MM.1S (cell line): ENCODE data around the gene PLCZ1.

Source experiments
- DNase-seq: peaks from one replicate; pipeline ENCODE4 v3.0.0-alpha.2; 2015
- H2AFZ ChIP-seq: fragments of 300-600 bp; sonication (generic); 2 replicates; pipeline ENCODE4 v1.6.0; 2016; ENCODE audit warnings: antibody characterized with exemption, low read length
- H3F3A ChIP-seq: fragments of 300-600 bp; sonication (generic); 2 replicates; pipeline ENCODE4 v1.6.1; 2016; ENCODE audit warnings: mild to moderate bottlenecking, antibody characterized with exemption, low read length, moderate library complexity, mixed read lengths; ENCODE audit not compliant: insufficient read depth
- H3K27ac ChIP-seq: fragments of 300-600 bp; sonication (generic); 2 replicates; pipeline ENCODE4 v1.5.1; 2016; ENCODE audit warnings: mild to moderate bottlenecking, low read length
- H3K27me3 ChIP-seq: fragments of 300-600 bp; sonication (generic); replicated peaks from 2 replicates; pipeline ENCODE4 v1.6.0; 2016; ENCODE audit warnings: low read length; ENCODE audit not compliant: insufficient read depth
- H3K36me3 ChIP-seq: fragments of 300-600 bp; sonication (generic); replicated peaks from 2 replicates; pipeline ENCODE4 v1.6.1; 2016; ENCODE audit warnings: mild to moderate bottlenecking, low read length, mixed read lengths; ENCODE audit not compliant: insufficient read depth
- H3K4me1 ChIP-seq: fragments of 300-600 bp; sonication (generic); 2 replicates; pipeline ENCODE4 v1.6.1; 2016; ENCODE audit warnings: low read length, mixed read lengths
- H3K4me2 ChIP-seq: fragments of 300-600 bp; sonication (generic); 2 replicates; pipeline ENCODE4 v1.6.0; 2016; ENCODE audit warnings: low read depth, low read length
- H3K4me3 ChIP-seq: fragments of 300-600 bp; sonication (generic); 2 replicates; pipeline ENCODE4 v1.5.1; 2016; ENCODE audit warnings: low read length, mixed read lengths
- H3K79me2 ChIP-seq: fragments of 300-600 bp; sonication (generic); 2 replicates; pipeline ENCODE4 v1.6.1; 2016; ENCODE audit warnings: mixed run types, low read length, mixed read lengths
- H3K9ac ChIP-seq: fragments of 300-600 bp; sonication (generic); 2 replicates; pipeline ENCODE4 v1.6.1; 2016; ENCODE audit warnings: low read length, mixed read lengths
- H3K9me2 ChIP-seq: fragments of 300-600 bp; sonication (generic); replicated peaks from 2 replicates; pipeline ENCODE4 v1.6.1; 2016; ENCODE audit warnings: mild to moderate bottlenecking, low read length, mixed read lengths; ENCODE audit not compliant: insufficient read depth
- H3K9me3 ChIP-seq: fragments of 300-600 bp; sonication (generic); replicated peaks from 2 replicates; pipeline ENCODE4 v1.6.1; 2016; ENCODE audit warnings: mild to moderate bottlenecking, low read length, mixed read lengths; ENCODE audit not compliant: insufficient read depth
- H4K20me1 ChIP-seq: fragments of 300-600 bp; sonication (generic); 2 replicates; pipeline ENCODE4 v1.6.1; 2016; ENCODE audit warnings: mild to moderate bottlenecking, low read length, moderate library complexity, mixed read lengths; ENCODE audit not compliant: insufficient read depth
- EZH2 ChIP-seq: fragments of 300-600 bp; sonication (generic); optimal IDR thresholded peaks from 2 replicates; pipeline ENCODE3; 2017; ENCODE audit warnings: low read depth, mild to moderate bottlenecking, antibody characterized with exemption, low read length, mixed read lengths
- EZH2phosphoT487 ChIP-seq: fragments of 300-600 bp; sonication (generic); IDR thresholded peaks from 2 replicates; pipeline ENCODE4 v1.6.1; 2018; ENCODE audit warnings: antibody characterized with exemption, low read length
- TF ChIP-seq, protein P1 (sequence below): fragments of 300-600 bp; sonication (generic); IDR thresholded peaks from 2 replicates; pipeline ENCODE4 v1.5.1; 2016; ENCODE audit warnings: antibody characterized with exemption, low read length, mixed read lengths

Gene PLCZ1

DNA sequence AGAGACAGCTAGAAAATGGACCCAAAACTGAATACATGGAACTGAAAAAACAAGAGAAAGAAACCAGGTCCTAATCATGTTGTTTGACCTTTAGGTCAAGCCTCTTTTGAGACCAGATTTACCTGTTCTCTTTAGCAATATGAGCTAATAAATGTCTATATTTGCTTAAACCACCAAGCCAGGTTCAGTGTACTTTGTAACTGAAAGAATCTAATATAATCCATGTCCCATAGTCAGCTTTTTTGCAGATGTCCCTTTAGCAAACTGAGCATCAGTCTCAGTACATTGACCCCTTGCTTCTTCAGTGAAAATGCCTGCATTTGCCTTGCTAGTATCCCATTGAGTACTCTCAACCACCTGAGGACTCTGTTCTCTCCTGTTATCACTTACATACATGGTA, 61.7 kb downstream of the PLCZ1 start:
- Histone ChIP-seq H3K9me2 (no peaks in the 10 kb centered on the region), H3K27ac (no peak overlapping the region), H4K20me1 (no peaks in the 10 kb centered on the region), H3K79me2 (no peaks in the 10 kb centered on the region), H3K9me3 (no peaks in the 10 kb centered on the region), H3K36me3 (no peaks in the 10 kb centered on the region), H3K4me1 (no peaks in the 10 kb centered on the region), H3K4me2 (no peak overlapping the region), H2AFZ (no peak overlapping the region), H3K4me3 (no peak overlapping the region), H3F3A (no peaks in the 10 kb centered on the region), H3K27me3 (no peaks in the 10 kb centered on the region), H3K9ac (no peak overlapping the region)
- TF ChIP-seq, protein P1, sequence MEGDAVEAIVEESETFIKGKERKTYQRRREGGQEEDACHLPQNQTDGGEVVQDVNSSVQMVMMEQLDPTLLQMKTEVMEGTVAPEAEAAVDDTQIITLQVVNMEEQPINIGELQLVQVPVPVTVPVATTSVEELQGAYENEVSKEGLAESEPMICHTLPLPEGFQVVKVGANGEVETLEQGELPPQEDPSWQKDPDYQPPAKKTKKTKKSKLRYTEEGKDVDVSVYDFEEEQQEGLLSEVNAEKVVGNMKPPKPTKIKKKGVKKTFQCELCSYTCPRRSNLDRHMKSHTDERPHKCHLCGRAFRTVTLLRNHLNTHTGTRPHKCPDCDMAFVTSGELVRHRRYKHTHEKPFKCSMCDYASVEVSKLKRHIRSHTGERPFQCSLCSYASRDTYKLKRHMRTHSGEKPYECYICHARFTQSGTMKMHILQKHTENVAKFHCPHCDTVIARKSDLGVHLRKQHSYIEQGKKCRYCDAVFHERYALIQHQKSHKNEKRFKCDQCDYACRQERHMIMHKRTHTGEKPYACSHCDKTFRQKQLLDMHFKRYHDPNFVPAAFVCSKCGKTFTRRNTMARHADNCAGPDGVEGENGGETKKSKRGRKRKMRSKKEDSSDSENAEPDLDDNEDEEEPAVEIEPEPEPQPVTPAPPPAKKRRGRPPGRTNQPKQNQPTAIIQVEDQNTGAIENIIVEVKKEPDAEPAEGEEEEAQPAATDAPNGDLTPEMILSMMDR, result no peak
- TF ChIP-seq EZH2phosphoT487, result no peak
- no peak for TF ChIP-seq EZH2
- DNase-seq, result no peak

DNA sequence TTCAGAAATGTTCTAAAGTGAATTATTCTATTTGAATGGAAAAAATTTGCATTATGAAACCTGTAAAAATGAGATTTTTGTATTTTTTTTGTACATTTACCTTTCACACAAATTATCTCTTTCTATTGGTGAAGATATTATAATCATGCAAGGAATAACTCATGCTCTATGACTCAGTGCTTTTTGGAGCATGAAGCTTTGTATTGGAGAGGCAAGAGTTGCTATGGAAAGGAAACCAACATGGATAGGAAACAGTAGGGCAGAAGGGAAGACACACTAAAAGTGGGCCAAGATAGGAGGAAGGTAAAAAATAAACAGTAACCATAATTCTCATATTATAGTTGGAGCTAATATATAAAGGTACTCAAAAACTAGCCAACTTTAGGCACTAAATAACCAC, 79.0 kb downstream of the PLCZ1 start:
- no peak for DNase-seq
- H4K20me1 ChIP-seq, result no peaks in the 10 kb centered on the region
- H3K4me3 ChIP-seq, result no peak overlapping the region
- no peak overlapping the region for H3K4me2 ChIP-seq
- no peaks in the 10 kb centered on the region for H3K9me2 ChIP-seq
- H3K9ac ChIP-seq, result no peak overlapping the region
- no peaks in the 10 kb centered on the region for H3K9me3 ChIP-seq
- H3K79me2 ChIP-seq, result no peaks in the 10 kb centered on the region
- H3F3A ChIP-seq, result no peaks in the 10 kb centered on the region
- H3K4me1 ChIP-seq, result no peaks in the 10 kb centered on the region
- H2AFZ ChIP-seq, result no peak overlapping the region
- H3K27me3 ChIP-seq, result no peaks in the 10 kb centered on the region
- TF ChIP-seq, protein P1, result no peak
- TF ChIP-seq EZH2phosphoT487, result no peak
- no peak for TF ChIP-seq EZH2
- no peaks in the 10 kb centered on the region for H3K36me3 ChIP-seq
- H3K27ac ChIP-seq, result no peak overlapping the region

DNA sequence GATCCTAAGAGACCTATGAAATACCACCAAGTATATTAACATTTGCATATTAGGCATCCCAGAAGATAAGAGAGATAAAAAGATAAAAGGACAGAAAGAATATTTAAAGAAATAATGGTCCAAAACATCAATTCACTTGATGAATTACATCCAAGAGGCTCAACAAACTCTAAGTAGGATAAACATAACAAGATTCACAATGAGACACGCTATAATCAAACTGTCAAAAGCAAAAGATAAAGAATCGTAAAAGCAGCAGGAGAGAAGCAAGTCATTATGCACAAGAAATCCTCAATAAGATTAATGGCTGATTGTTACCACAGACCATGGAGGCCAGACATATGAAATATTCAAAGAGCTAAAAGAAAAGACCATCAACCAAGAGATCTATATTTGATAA, 79.6 kb downstream of the PLCZ1 start:
- Histone ChIP-seq H3K9ac (no peak overlapping the region), H3K4me3 (no peak overlapping the region), H3K4me1 (no peaks in the 10 kb centered on the region), H3F3A (no peaks in the 10 kb centered on the region), H3K27me3 (no peaks in the 10 kb centered on the region), H3K27ac (no peak overlapping the region), H3K79me2 (no peaks in the 10 kb centered on the region), H3K4me2 (no peak overlapping the region), H4K20me1 (no peaks in the 10 kb centered on the region), H3K9me2 (no peaks in the 10 kb centered on the region), H2AFZ (no peak overlapping the region), H3K9me3 (no peaks in the 10 kb centered on the region), H3K36me3 (no peaks in the 10 kb centered on the region)
- TF ChIP-seq, protein P1, result no peak
- no peak for TF ChIP-seq EZH2phosphoT487
- TF ChIP-seq EZH2, result no peak
- no peak for DNase-seq
